ENCODE data around the gene DDX24.

DDX24 gene, protein sequence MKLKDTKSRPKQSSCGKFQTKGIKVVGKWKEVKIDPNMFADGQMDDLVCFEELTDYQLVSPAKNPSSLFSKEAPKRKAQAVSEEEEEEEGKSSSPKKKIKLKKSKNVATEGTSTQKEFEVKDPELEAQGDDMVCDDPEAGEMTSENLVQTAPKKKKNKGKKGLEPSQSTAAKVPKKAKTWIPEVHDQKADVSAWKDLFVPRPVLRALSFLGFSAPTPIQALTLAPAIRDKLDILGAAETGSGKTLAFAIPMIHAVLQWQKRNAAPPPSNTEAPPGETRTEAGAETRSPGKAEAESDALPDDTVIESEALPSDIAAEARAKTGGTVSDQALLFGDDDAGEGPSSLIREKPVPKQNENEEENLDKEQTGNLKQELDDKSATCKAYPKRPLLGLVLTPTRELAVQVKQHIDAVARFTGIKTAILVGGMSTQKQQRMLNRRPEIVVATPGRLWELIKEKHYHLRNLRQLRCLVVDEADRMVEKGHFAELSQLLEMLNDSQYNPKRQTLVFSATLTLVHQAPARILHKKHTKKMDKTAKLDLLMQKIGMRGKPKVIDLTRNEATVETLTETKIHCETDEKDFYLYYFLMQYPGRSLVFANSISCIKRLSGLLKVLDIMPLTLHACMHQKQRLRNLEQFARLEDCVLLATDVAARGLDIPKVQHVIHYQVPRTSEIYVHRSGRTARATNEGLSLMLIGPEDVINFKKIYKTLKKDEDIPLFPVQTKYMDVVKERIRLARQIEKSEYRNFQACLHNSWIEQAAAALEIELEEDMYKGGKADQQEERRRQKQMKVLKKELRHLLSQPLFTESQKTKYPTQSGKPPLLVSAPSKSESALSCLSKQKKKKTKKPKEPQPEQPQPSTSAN

GRCh38 chr14:94080621-94081385, at the start of gene DDX24, which contains the start of gene IFI27L1:
DDX24 (minus strand) TSS chr14:94081202; CDS start chr14:94079742, 1,460 bp downstream.
IFI27L1 (plus strand) TSS chr14:94081310; CDS start chr14:94096938, 15,628 bp downstream.
- DNase-seq (ENCODE audit: low read depth in 2 of 2): peak; percentile 89 to 95

GRCh38 chr14:94129758-94130414, 48.9 kb upstream of the DDX24 start:
- DNase-seq (ENCODE audit: low read depth in 2 of 2): peak in 1 of 2 donors; percentile 13

GRCh38 chr14:94129111-94129757, 48.2 kb upstream of the DDX24 start, which contains the start of gene IFI27L2:
IFI27L2 (minus strand) TSS chr14:94129604; CDS start chr14:94129564, 40 bp downstream.
- DNase-seq (ENCODE audit: low read depth in 2 of 2): peak; percentile 56 to 64

DNA sequence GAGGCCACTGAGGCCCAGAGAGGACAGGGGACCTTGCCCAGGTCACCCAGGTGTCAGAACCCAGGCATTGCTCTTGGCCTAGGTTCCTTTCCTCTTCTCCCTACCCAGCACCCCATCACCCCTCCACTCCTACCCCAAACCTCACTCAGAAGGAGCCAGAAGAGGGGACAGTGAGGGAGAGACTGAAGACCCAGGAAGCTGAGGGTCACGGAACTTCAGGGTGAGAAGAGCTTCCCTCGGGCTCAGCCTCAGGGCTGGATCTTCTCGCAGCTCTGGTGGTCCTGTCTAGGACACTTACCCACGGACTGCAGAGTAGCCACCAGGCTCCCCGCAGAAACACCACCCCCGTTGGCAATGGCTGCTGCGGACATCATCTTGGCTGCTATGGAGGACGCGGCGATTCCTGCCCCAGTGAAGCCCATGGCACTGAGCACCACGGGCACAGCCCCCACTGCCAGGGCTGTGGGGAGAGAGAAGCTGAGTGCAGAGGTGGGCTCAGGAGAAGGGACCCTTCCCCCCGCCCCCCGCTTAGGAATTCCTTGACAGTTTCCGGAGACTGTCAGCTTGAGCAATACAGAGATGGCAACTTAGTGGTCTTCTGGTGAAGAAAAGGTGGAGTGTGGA, 47.3 kb upstream of the DDX24 start:
- no peak for DNase-seq (ENCODE audit: low read depth in 2 of 2)

DNA sequence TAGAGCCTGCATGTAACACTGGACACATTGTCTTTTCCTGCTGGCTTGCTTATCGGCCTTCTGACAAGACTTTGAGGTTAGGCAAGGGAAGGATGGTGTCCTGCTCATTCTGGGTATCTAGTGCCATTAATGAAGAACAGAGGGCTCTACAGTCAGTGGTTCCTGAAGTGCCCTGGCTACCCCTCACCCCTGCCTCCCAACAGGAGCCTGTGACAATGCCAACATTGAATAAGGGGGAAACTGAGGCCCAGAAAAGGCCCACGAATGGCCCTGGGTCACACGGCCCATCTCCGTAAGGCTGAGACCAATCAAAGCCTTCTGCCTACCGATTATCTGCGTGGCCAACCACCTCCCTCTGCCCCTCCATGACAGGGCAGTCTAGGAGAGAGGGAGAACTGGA, 46.3 kb upstream of the DDX24 start:
- no peak for DNase-seq (ENCODE audit: low read depth in 2 of 2)

GRCh38 chr14:94126800-94127199, 45.8 kb upstream of the DDX24 start:
- DNase-seq (ENCODE audit: low read depth in 2 of 2): no peak

DNA sequence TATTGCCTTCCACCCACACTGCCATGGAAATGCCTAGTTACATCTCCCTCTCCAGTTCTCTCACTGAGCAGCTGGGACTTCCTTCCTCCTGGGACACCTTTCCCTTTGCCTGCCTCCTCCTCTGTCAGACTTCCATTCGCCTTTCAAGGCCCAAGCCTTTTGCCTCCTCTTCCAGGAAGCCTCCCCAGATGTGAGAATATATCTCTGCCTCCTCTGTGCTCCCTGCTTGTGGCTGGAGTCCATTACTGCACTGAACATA, 45.3 kb upstream of the DDX24 start:
- DNase-seq (ENCODE audit: low read depth in 2 of 2): no peak

GRCh38 chr14:94125659-94126418, 44.8 kb upstream of the DDX24 start:
- no peak for DNase-seq (ENCODE audit: low read depth in 2 of 2)

- DNase-seq (ENCODE audit: low read depth in 2 of 2): no peak
Observed at GRCh38 chr14:94124582-94125377, 43.8 kb upstream of the DDX24 start.

DNA sequence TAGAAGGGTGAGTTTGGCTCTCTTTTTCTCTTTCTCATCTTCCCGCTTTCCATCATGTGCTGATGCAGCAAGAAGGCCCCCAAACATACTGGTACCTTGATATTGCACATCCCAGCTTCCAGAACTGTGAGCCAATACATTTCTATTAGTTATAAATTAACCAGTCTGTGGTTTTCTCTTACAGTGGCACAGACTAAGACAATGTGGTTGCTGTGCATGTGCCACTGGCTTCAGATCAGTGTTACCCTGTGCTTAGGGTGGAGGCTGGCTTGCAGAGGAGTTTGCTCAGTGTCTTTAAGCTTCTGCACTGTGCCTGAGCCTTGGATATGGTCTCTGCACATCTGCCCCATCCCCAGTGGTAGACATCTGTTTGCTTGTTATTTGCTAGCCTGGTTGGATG, 42.9 kb upstream of the DDX24 start:
- no peak for DNase-seq (ENCODE audit: low read depth in 2 of 2)

DNA sequence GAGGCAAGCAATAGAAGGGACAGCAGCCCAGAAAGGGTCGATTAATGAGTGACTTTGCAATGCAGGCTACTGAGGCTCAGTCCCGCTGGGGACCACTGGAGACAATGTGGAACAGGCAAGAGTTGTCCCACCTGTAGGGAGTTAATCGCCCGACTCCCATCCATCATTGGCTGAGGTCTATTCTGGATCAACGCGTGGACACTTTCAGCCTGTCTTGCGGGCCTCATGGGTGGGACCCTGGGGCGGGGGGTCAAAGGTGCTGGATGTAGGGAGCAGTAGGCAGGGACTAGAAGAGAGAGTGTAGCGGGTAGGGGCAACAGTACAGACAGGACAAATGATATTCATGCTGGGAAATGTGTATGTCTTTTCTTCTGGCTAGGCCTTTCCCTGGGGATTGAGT, 42.3 kb upstream of the DDX24 start:
- no peak for DNase-seq (ENCODE audit: low read depth in 2 of 2)

DNA sequence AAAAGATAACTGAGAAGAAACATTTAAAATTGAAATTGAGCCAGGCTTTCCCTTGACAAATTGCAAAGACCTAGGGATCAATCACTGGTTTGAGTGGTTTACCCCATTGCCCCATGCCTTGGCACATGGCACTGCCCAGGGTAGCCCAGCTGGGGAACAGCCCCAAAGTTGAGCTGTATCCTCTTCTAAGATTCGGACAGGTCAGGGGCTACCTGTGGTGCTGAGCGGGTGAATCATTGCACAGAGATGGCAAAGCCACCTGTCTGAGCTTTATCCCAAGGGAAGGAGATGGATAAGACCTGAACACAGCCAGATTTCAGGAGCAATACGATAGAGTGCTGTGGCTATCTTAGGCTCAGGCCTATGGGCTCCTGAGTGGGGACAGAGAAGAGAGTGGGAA, 41.4 kb upstream of the DDX24 start:
- DNase-seq (ENCODE audit: low read depth in 2 of 2): no peak

DNA sequence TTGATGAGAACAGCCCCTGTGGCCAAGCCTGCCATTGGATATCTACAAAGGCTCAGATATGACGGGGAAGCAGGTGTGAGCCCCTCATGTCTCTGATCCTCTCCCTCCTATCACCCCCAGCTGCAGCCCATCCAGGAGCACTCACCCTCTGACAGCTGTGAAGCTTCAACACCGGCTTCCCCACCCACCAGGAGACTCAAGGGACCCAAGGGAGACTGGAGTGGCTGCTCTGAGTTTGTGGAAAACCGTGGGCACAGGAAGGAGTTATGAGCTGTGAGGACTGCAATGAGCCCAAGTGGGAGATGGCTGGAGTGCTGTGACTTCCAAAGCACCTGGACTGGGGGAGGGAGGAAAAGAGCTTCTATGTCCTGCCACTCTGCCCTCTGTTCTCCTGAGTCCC, 40.5 kb upstream of the DDX24 start:
- DNase-seq (ENCODE audit: low read depth in 2 of 2): no peak

GRCh38 chr14:94120667-94121340, 39.8 kb upstream of the DDX24 start:
- DNase-seq (ENCODE audit: low read depth in 2 of 2): no peak

DNA sequence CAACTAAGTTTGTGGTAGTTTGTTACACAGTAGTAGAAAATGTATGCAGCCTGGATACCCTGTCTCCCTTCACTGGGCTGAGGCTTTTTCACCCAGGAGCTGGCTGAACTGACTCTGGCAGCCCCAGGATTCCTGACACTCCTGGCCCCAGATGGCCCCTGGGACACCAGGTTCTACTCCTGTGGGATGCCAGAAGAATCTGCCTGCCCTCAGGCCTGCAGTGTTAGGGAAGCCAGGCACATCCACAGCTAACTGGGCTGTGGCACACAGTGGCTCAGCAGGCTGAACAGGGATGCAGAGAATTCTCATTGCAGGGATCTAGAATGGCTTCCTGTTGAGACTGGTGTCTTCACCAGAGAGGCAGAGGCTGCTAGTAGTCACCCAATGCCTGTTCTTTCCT, 38.1 kb upstream of the DDX24 start:
- no peak for DNase-seq (ENCODE audit: low read depth in 2 of 2)

- no peak for DNase-seq (ENCODE audit: low read depth in 2 of 2)
Observed at GRCh38 chr14:94117856-94118255, 36.9 kb upstream of the DDX24 start.

DNA sequence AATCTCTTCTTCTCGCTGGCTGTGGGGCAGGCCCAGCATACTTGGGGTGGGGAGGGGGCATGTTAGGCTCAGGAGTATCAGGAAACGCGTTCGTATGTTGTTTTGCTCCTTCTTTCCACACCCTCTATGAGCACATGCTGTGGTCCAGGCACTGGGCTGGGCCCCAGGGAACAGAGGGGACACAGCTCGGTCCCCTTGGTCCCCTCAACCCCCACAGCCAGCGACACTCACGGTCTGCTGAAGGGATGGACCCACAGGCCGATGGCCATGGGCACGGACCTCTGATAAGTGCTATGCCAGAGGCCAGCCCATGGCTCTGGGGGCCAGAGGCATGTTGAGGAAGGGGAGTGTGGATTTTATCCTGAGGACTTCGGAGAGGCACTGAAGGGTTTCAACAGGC, 35.7 kb upstream of the DDX24 start:
- DNase-seq (ENCODE audit: low read depth in 2 of 2): no peak

DNA sequence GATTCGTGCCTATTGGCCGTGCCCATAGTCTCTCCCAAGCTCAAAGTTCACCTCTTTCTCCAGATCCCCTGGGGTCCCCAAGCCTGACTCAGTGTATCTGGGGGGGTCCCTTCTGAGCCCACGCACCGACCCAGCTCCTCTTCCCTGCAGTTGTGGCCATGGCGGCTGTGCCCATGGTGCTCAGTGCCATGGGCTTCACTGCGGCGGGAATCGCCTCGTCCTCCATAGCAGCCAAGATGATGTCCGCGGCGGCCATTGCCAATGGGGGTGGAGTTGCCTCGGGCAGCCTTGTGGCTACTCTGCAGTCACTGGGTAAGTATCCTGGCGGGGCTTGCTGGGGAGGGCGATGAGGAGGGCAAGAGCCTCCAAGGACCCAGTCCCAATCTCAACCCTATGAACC, 34.6 kb upstream of the DDX24 start:
- no peak for DNase-seq (ENCODE audit: low read depth in 2 of 2)
